Activated CD4-positive, alpha-beta T cell treated with anti-CD3 and anti-CD28 coated beads for 36 hours (primary cell): Measurements from ENCODE around the gene UBE2G2. TPM values are rescaled to one million over a fixed set of nuclear protein-coding genes. Genes with fewer than 3 reads are reported as not detected.
A peak's percentile ranks its signal among the peaks of the same experiment; 100 is the strongest.

Source experiments
- ATAC-seq: fragments of 200-7000 bp; cut with Tn5 transposase; one replicate; pipeline ENCODE4 v1.10.0; 2021; ENCODE audit warnings: mild to moderate bottlenecking, moderate library complexity
- CTCF ChIA-PET: fragments of 350-600 bp; sonication (Branson Sonifier 250); formaldehyde crosslinking; loops from one replicate; lab custom pipeline; 2021; ENCODE audit warnings: antibody characterized with exemption; lab: Charles Lee
- POLR2A ChIA-PET: fragments of 350-600 bp; sonication (Branson Sonifier 250); formaldehyde crosslinking; loops from one replicate; lab custom pipeline; 2021; ENCODE audit warnings: antibody characterized with exemption, inconsistent platforms; lab: Charles Lee
- DNase-seq: peaks from one replicate; pipeline ENCODE4 v3.0.0-alpha.2; 2020
- H3K27ac Mint-ChIP-seq: one replicate; pipeline ENCODE4 v1.8.0; 2021; ENCODE audit warnings: mixed read lengths
- H3K27me3 Mint-ChIP-seq: one replicate; pipeline ENCODE4 v1.8.0; 2021; ENCODE audit warnings: mixed read lengths
- H3K36me3 Mint-ChIP-seq: one replicate; pipeline ENCODE4 v1.8.0; 2021; ENCODE audit warnings: low read depth, mixed read lengths
- H3K4me1 Mint-ChIP-seq: one replicate; pipeline ENCODE4 v1.8.0; 2021; ENCODE audit warnings: mixed read lengths
- H3K4me3 Mint-ChIP-seq: one replicate; pipeline ENCODE4 v1.8.0; 2021; ENCODE audit warnings: mild to moderate bottlenecking, moderate library complexity, mixed read lengths
- H3K9me3 Mint-ChIP-seq: one replicate; pipeline ENCODE4 v1.8.0; 2021; ENCODE audit warnings: low read depth, mixed read lengths
- intact Hi-C, 2 experiments: fragments of 100-400 bp; cut with DNase I in 1 of 2; cut with micrococcal nuclease in 1 of 2; formaldehyde crosslinking; loops; one replicate each; pipeline versions ENCODE4 v1.14.2 to v1.15.1; 2022 to 2024; cut with DNase I, micrococcal nuclease
- total RNA-seq, 2 experiments: library from RNA; stranded (reverse); gene quantifications; one replicate each; pipeline ENCODE4 v1.2.3, GENCODE V29; 2021

The UBE2G2 gene
- total RNA-seq, 2 experiments from 2014 or later, result 103 to 121 TPM

GRCh38 chr21:44730028-44730395 lies 71.6 kb downstream of the UBE2G2 start:
- intact Hi-C loops, result no loop called here
- ChIA-PET CTCF (no interaction called here), POLR2A (no interaction called here)
- H3K4me3 Mint-ChIP-seq, result no peak overlapping the region
- no peak overlapping the region for H3K27ac Mint-ChIP-seq
- DNase-seq (no peak), ATAC-seq (no peak)
- no peaks in the 10 kb centered on the region for H3K4me1 Mint-ChIP-seq
- no peaks in the 10 kb centered on the region for H3K9me3 Mint-ChIP-seq
- no peaks in the 10 kb centered on the region for H3K36me3 Mint-ChIP-seq
- H3K27me3 Mint-ChIP-seq, result peaks cover 10% of the 10 kb centered on the region

- peaks cover 13% of the 10 kb centered on the region for H3K27me3 Mint-ChIP-seq
- DNase-seq, result no peak
- no peaks in the 10 kb centered on the region for H3K36me3 Mint-ChIP-seq
- ChIA-PET CTCF (no interaction called here), POLR2A (no interaction called here)
- H3K4me1 Mint-ChIP-seq, result no peaks in the 10 kb centered on the region
- H3K4me3 Mint-ChIP-seq, result no peak overlapping the region
- H3K9me3 Mint-ChIP-seq, result no peaks in the 10 kb centered on the region
- intact Hi-C loops, result no loop called here
- no peak for ATAC-seq
- H3K27ac Mint-ChIP-seq, result no peak overlapping the region
Measured at GRCh38 chr21:44729336-44730027, 72.1 kb downstream of the UBE2G2 start.

DNA sequence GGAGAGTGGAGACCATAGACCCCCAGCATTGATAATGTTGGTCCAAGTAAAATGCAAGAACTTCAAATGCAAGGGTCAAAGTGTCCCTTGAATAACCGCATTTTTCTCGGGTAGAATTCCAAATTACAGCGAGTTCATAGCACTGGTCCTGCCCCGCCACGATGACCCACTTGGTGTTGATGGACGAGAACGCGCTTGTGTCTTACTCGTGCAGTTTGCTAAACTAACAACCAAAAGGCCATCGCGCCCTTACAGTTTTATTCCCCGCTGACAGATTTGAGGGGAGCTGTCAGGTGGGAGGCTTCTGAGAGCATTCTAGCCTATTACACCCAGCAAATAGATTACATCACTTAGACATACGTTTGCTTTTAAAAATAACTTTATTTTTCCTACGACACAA lies 72.9 kb downstream of the UBE2G2 start:
- H3K9me3 Mint-ChIP-seq, result no peaks in the 10 kb centered on the region
- ChIA-PET POLR2A (no interaction called here), CTCF (no interaction called here)
- DNase-seq (no peak), ATAC-seq (no peak)
- H3K4me3 Mint-ChIP-seq, result no peak overlapping the region
- intact Hi-C loops, result no loop called here
- peaks cover 17% of the 10 kb centered on the region for H3K27me3 Mint-ChIP-seq
- H3K36me3 Mint-ChIP-seq, result no peaks in the 10 kb centered on the region
- peaks cover 3% of the 10 kb centered on the region for H3K4me1 Mint-ChIP-seq
- H3K27ac Mint-ChIP-seq, result no peak overlapping the region

DNA sequence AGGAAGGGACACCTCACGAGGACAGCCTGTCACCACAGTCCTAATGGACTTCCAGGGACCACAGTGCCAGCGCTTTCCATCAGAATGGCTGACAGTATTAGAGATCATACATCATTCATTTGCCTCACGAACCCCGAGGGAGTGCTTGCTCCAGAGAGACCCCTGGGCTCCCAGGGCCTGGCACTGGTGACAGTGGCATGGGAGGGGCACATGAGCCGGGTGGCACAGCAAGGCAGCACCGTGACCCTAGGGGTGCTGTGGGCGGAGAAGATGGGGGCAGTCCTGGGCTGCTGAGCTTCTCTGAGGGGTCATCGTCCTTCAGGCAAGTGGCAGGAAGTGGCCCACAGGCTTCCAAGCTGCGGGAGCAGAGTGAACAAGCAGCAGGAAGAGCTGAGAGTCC lies 73.9 kb downstream of the UBE2G2 start:
- H3K9me3 Mint-ChIP-seq, result no peaks in the 10 kb centered on the region
- CTCF ChIA-PET, result no interaction called here
- peaks cover 8% of the 10 kb centered on the region for H3K4me1 Mint-ChIP-seq
- no peak for DNase-seq
- no peak for ATAC-seq
- peaks cover 22% of the 10 kb centered on the region for H3K27me3 Mint-ChIP-seq
- H3K4me3 Mint-ChIP-seq, result no peak overlapping the region
- no peak overlapping the region for H3K27ac Mint-ChIP-seq
- POLR2A ChIA-PET, result no interaction called here
- no peaks in the 10 kb centered on the region for H3K36me3 Mint-ChIP-seq
- intact Hi-C loops, result no loop called here

- no peak overlapping the region for H3K4me3 Mint-ChIP-seq
- peaks cover 8% of the 10 kb centered on the region for H3K4me1 Mint-ChIP-seq
- peaks cover 26% of the 10 kb centered on the region for H3K27me3 Mint-ChIP-seq
- no peak overlapping the region for H3K27ac Mint-ChIP-seq
- H3K9me3 Mint-ChIP-seq, result no peaks in the 10 kb centered on the region
- ChIA-PET POLR2A (no interaction called here), CTCF (no interaction called here)
- ATAC-seq (no peak), DNase-seq (no peak)
- no peaks in the 10 kb centered on the region for H3K36me3 Mint-ChIP-seq
- intact Hi-C loops, result no loop called here
Measured at GRCh38 chr21:44727321-44727720, 74.3 kb downstream of the UBE2G2 start.

DNA sequence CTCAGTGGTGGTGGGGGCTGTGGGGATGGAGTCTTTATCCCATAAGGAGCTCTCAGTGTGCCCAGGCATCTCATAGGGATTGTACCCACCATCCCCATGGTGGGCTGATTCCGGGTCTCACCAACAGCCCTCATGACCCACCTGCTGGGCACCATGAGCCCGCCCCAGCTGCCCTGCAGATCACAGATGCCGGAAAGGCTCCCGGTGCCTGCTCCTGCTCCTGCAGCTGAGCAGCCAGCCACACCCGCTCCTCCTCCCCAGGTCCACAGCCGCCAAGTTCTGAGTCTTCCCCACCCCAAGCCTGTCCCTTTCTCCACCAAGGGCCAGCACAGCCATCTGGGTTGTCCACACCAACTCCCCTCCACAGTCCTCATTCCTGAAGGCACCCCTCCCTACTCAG lies 74.8 kb downstream of the UBE2G2 start:
- no peaks in the 10 kb centered on the region for H3K36me3 Mint-ChIP-seq
- POLR2A ChIA-PET, result no interaction called here
- no peak overlapping the region for H3K4me3 Mint-ChIP-seq
- H3K9me3 Mint-ChIP-seq, result no peaks in the 10 kb centered on the region
- no peak for DNase-seq
- intact Hi-C loops, result no loop called here
- CTCF ChIA-PET, result interaction anchor here (0.8 kb wide), 1 partner anchor 34 kb away, joined by 3 read pairs; no protein-coding TSS in a partner anchor
- peaks cover 8% of the 10 kb centered on the region for H3K4me1 Mint-ChIP-seq
- ATAC-seq, result no peak
- H3K27ac Mint-ChIP-seq, result no peak overlapping the region
- peaks cover 26% of the 10 kb centered on the region for H3K27me3 Mint-ChIP-seq

GRCh38 chr21:44724926-44725325 lies 76.7 kb downstream of the UBE2G2 start:
- POLR2A ChIA-PET, result no interaction called here
- Mint-ChIP-seq H3K4me1 (peaks cover 8% of the 10 kb centered on the region), H3K36me3 (no peaks in the 10 kb centered on the region), H3K4me3 (no peak overlapping the region), H3K9me3 (no peaks in the 10 kb centered on the region), H3K27ac (no peak overlapping the region), H3K27me3 (peaks cover 31% of the 10 kb centered on the region)
- DNase-seq, result no peak
- intact Hi-C loops, result no loop called here
- CTCF ChIA-PET, result no interaction called here
- no peak for ATAC-seq

- ATAC-seq (no peak), DNase-seq (no peak)
- Mint-ChIP-seq H3K4me1 (peaks cover 8% of the 10 kb centered on the region), H3K27ac (no peak overlapping the region), H3K36me3 (no peaks in the 10 kb centered on the region), H3K27me3 (peaks cover 35% of the 10 kb centered on the region), H3K9me3 (no peaks in the 10 kb centered on the region), H3K4me3 (no peak overlapping the region)
- ChIA-PET CTCF (no interaction called here), POLR2A (no interaction called here)
- intact Hi-C loops, result no loop called here
Measured at GRCh38 chr21:44724196-44724595, 77.4 kb downstream of the UBE2G2 start.

DNA sequence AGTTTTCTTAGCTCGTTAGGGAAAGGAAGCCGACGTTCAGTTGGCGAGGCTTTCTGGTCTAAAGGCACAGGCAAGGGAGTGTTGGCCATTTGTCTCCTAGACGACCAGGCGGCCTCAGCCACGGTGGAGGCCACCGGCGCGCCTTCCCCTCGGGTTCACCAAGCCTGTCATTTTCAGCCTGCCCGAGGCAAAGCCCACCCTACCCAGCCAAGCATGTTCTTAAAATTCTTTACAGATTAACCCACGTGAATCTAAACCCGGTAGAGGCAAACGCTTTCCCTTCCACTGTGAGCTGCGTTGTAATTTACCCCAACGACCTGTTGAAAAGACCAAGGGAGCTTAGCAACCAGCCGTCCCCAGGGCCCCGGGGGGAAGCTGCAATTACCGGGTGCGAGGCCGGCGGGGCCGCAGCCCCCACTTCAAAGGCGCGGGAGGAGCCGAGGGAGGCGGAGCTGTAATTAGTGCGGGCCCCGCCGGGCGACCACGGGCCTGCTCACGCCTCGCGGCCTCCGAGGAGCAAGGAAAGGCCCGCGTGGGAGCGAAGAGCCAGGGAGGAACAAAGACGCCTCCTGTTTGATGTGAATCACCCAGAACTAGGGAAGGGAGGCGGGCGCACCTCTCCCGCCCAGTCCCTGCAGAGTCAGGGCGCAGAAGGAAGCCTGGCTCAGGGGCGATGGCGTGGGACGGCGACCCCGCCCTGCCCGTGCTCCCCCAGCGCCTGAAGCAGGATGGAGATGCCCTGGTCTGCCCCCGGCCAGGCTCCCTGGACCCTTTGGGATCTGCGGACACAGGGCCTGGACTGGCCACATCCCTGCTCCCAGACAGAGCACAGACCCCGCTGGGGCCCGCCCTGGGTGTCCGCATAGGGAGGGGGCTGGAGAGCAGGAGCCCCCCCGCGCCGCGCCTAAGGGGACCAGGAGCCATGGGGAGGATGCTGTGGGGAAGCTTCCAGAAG lies 78.2 kb downstream of the UBE2G2 start:
- ChIA-PET POLR2A (no interaction called here), CTCF (interaction anchor here (0.5 kb wide), 1 partner anchor 122 kb away, joined by 3 read pairs; no protein-coding TSS in a partner anchor)
- DNase-seq (peak; percentile 27), ATAC-seq (peak; percentile 33)
- peaks cover 39% of the 10 kb centered on the region for H3K27me3 Mint-ChIP-seq
- no peak overlapping the region for H3K27ac Mint-ChIP-seq
- no peaks in the 10 kb centered on the region for H3K36me3 Mint-ChIP-seq
- intact Hi-C loops, result no loop called here
- H3K9me3 Mint-ChIP-seq, result no peaks in the 10 kb centered on the region
- peaks cover 8% of the 10 kb centered on the region for H3K4me1 Mint-ChIP-seq
- H3K4me3 Mint-ChIP-seq, result no peak overlapping the region

- H3K27me3 Mint-ChIP-seq, result peaks cover 39% of the 10 kb centered on the region
- ATAC-seq (no peak), DNase-seq (no peak)
- CTCF ChIA-PET, result no interaction called here
- H3K27ac Mint-ChIP-seq, result no peak overlapping the region
- peaks cover 8% of the 10 kb centered on the region for H3K4me1 Mint-ChIP-seq
- no peaks in the 10 kb centered on the region for H3K36me3 Mint-ChIP-seq
- no peak overlapping the region for H3K4me3 Mint-ChIP-seq
- intact Hi-C loops, result no loop called here
- no peaks in the 10 kb centered on the region for H3K9me3 Mint-ChIP-seq
- POLR2A ChIA-PET, result no interaction called here
Measured at GRCh38 chr21:44722731-44723130, 78.9 kb downstream of the UBE2G2 start.

DNA sequence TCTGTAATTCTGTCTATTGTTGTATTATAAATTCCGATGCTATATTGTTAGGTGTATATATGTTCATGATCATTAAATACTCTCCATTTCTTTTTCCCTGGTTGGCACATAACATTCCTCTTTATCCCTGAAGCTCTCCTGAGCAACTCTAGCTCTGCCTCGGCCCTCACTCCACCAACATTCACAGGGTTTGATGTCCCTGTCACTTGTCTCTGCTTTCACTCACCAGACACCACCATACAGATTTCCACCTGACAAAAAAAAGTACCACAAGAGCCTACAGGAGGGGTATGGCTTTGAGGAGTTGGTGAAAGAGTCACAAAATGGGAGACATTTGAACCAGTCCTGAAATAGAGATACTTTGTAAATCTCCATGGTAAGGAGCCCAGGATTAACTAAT lies 81.5 kb downstream of the UBE2G2 start:
- Mint-ChIP-seq H3K27me3 (peaks cover 32% of the 10 kb centered on the region), H3K9me3 (no peaks in the 10 kb centered on the region), H3K36me3 (no peaks in the 10 kb centered on the region), H3K4me3 (no peak overlapping the region), H3K27ac (no peak overlapping the region), H3K4me1 (peaks cover 10% of the 10 kb centered on the region)
- intact Hi-C loops, result no loop called here
- CTCF ChIA-PET, result interaction anchor here (1.8 kb wide), 1 partner anchor 73 kb away, joined by 5 read pairs; no protein-coding TSS in a partner anchor
- POLR2A ChIA-PET, result interaction anchor here (0.6 kb wide), 1 partner anchor 856 kb away, joined by 3 read pairs; no protein-coding TSS in a partner anchor
- DNase-seq (no peak), ATAC-seq (no peak)
